Kidney (tissue), 14 donors: Measurements from ENCODE around the gene SYNDIG1. TPM values are rescaled to one million over a fixed set of nuclear protein-coding genes. Genes with fewer than 3 reads are reported as not detected.

Experiments
- DNase-seq, 5 donors: peaks; one replicate each; pipeline ENCODE4 v3.0.0-alpha.2; 2013 to 2020
- FAIRE-seq: peaks from 2 replicates; lab custom pipeline; 2012; peaks lifted over from hg19 to GRCh38; lab: Jason Lieb, UNC
- H3K27ac ChIP-seq, 2 donors: one replicate each; pipeline ENCODE4 v1.7.0; 2013; ENCODE audit warnings: low read depth in 2 of 2, low read length in 2 of 2, inconsistent platforms in 1 of 2
- H3K27me3 ChIP-seq: one replicate; pipeline ENCODE4 v1.7.1; 2013; ENCODE audit warnings: low read length, inconsistent platforms; ENCODE audit not compliant: control insufficient read depth, insufficient read depth
- H3K36me3 ChIP-seq, 3 donors: one replicate each; pipeline versions ENCODE4 v1.7.0 to v1.7.1; 2013; ENCODE audit warnings: low read length in 3 of 3, control low read depth in 1 of 3, inconsistent platforms in 1 of 3; ENCODE audit not compliant: insufficient read depth in 3 of 3, control insufficient read depth in 2 of 3
- H3K4me1 ChIP-seq, 3 donors: one replicate each; pipeline versions ENCODE4 v1.7.0 to v1.7.1; 2013; ENCODE audit warnings: low read length in 3 of 3, inconsistent platforms in 1 of 3, low read depth in 1 of 3; ENCODE audit not compliant: control insufficient read depth in 2 of 3, insufficient read depth in 2 of 3
- H3K4me3 ChIP-seq, 3 donors: one replicate each; pipeline versions ENCODE4 v1.7.0 to v1.8.1; 2013; ENCODE audit warnings: low read length in 3 of 3, control low read depth in 1 of 3, inconsistent platforms in 1 of 3
- H3K9ac ChIP-seq, 3 donors: one replicate each; pipeline versions ENCODE4 v1.7.0 to v1.7.1; 2013; ENCODE audit warnings: low read length in 3 of 3, control low read depth in 1 of 3, inconsistent platforms in 1 of 3
- H3K9me3 ChIP-seq, 3 donors: one replicate each; pipeline versions ENCODE4 v1.7.0 to v1.7.1; 2013; ENCODE audit warnings: low read length in 3 of 3, control low read depth in 1 of 3, inconsistent platforms in 1 of 3; ENCODE audit not compliant: control insufficient read depth in 2 of 3, insufficient read depth in 1 of 3
- intact Hi-C: fragments of 100-400 bp; cut with DNase I; formaldehyde crosslinking; loops from one replicate; pipeline ENCODE4 v1.11.1; 2022
- polyA plus RNA-seq: library from polyadenylated mRNA; stranded (reverse); fragments of 350-450 nt; fragmentation: Illumina TruSeq; extraction: RNeasy Lipid Tissue Mini Kit (QIAGEN cat#74804); gene quantifications from one replicate; pipeline ENCODE4 v1.2.3, GENCODE V29; 2014; ENCODE audit warnings: low read depth, low replicate concordance; ENCODE audit not compliant: insufficient read depth
- total RNA-seq: library from RNA; stranded (reverse); fragmentation: NEBNext Ultra II Directional; extraction: Animal tissue kit (Norgen Biotek cat#: 25700); gene quantifications from one replicate; pipeline ENCODE4 v1.2.1, GENCODE V29; 2021
- TF ChIP-seq, protein P1 (sequence below): IDR thresholded peaks from 3 replicates; pipeline ENCODE4 v1.5.1; 2012; ENCODE audit warnings: mild to moderate bottlenecking, moderate library complexity, borderline replicate concordance; ENCODE audit not compliant: insufficient read depth; ENCODE audit errors: extremely low read depth
- donor health status: control.
- donor health status: control.
- donor health status: control.
- donor health status: control.
- donor health status: control.
- donor health status: DM: yes; HTN: yes; CAD: no.
- donor health status: Normal renal cell carcinoma (clear cell type).

SYNDIG1 gene
- total and polyA plus RNA-seq, 2 donors from 2014 or later, result 5.4 to 8.2 TPM

DNA sequence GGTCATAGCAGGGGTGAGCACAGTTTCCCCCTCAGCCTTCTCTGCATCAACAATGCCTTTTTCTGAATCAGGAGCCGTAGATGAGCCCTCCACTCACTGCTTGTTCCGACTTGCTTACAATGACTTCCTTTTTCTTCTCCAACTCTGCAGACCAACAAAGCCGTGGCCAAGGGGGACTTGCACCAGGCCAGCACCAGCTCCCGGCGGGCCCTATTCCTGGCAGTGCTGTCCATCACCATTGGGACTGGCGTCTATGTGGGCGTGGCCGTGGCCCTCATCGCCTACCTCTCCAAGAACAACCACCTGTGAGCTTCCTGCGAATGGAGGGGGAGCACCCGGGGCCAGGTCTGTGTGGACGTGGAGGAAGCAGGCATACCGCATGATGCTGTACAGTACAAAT is 195.8 kb downstream of the SYNDIG1 start:
- FAIRE-seq (no peak), DNase-seq (peak in 1 of 5 donors; percentile 28)
- intact Hi-C loops, result no loop called here
- Histone ChIP-seq H3K4me3 (no peak overlapping the region), H3K36me3 (no peaks in the 10 kb centered on the region), H3K27ac (no peak overlapping the region), H3K9ac (no peak overlapping the region), H3K9me3 (no peaks in the 10 kb centered on the region), H3K4me1 (peaks cover 0 to 2% (median 0%) of the 10 kb centered on the region in 3 donors), H3K27me3 (no peaks in the 10 kb centered on the region)
- TF ChIP-seq, protein P1, sequence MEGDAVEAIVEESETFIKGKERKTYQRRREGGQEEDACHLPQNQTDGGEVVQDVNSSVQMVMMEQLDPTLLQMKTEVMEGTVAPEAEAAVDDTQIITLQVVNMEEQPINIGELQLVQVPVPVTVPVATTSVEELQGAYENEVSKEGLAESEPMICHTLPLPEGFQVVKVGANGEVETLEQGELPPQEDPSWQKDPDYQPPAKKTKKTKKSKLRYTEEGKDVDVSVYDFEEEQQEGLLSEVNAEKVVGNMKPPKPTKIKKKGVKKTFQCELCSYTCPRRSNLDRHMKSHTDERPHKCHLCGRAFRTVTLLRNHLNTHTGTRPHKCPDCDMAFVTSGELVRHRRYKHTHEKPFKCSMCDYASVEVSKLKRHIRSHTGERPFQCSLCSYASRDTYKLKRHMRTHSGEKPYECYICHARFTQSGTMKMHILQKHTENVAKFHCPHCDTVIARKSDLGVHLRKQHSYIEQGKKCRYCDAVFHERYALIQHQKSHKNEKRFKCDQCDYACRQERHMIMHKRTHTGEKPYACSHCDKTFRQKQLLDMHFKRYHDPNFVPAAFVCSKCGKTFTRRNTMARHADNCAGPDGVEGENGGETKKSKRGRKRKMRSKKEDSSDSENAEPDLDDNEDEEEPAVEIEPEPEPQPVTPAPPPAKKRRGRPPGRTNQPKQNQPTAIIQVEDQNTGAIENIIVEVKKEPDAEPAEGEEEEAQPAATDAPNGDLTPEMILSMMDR, result no peak

DNA sequence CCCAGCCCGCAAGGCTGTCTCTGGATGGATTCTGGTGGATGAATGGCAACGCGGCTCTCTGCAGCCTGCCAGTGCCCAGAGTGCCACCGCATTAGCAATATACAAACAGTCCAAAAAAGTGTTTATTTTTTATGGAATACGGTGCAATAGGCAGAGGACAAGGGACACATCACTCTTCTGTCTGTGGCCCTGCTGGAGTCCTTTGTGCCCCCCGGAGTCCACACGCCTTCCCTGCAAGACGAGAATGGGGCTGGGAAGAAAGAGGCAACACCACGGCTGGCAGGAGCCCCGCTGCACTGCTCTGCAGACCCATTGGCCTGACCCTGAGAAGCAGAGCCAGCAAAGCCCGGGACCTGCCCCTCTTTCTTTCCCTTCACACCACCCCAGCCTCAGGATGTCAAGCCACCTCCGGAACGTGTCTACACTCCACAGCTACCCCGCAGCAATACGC is 196.3 kb downstream of the SYNDIG1 start:
- TF ChIP-seq, protein P1, result no peak
- FAIRE-seq, result no peak

DNA sequence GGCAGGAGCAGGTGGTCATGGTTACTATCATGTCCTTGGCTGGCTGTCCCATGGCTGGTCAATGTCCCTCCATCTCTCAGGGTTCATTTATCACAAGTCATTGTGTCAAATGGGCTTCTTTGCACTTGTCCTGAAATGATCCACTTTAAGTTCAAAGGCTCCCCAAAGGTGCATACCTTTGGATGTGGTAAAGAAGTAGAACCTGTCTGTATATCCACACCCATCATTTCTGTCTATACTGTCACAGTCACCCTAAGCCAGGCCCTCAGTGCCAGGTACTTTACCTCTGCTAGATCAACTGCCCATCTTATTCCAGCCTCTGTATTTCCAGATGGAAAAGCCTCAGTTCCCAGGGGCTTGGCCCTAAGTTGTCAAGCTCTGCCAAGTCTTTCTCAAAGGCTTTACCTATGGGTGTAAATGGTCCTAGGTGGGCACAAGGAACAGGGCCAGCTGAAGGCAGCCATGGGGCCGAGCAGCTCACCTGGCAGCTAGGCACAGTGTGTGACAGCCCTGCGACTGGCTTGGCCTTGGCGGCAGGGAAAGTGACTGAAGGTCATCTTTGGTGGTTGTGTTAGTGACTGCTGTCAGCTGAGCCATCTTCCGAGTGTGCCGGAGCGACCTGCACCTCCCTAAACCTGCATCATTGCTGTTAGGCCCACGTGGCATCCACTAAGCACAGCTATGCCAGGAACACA is 198.4 kb downstream of the SYNDIG1 start:
- Histone ChIP-seq H3K9me3 (no peaks in the 10 kb centered on the region), H3K9ac (no peak overlapping the region), H3K27ac (no peak overlapping the region), H3K4me1 (peaks cover 0 to under 1% (median 0%) of the 10 kb centered on the region in 3 donors), H3K36me3 (no peaks in the 10 kb centered on the region), H3K27me3 (no peaks in the 10 kb centered on the region), H3K4me3 (no peak overlapping the region)
- TF ChIP-seq, protein P1, result no peak
- intact Hi-C loops, result no loop called here
- FAIRE-seq, result no peak
- DNase-seq, result peak in 2 of 5 donors; percentile 10 to 20

More for the DNA sequence above, 196.3 kb downstream of the SYNDIG1 start:
- Histone ChIP-seq H3K9ac (no peak overlapping the region), H3K4me3 (no peak overlapping the region), H3K27me3 (no peaks in the 10 kb centered on the region), H3K36me3 (no peaks in the 10 kb centered on the region), H3K27ac (no peak overlapping the region), H3K4me1 (peaks cover 0 to 2% (median 0%) of the 10 kb centered on the region in 3 donors), H3K9me3 (no peaks in the 10 kb centered on the region)
- DNase-seq, result no peak
- intact Hi-C loops, result no loop called here
